Memory B cell (primary cell): ENCODE data around the gene TMEM217.
A peak's percentile ranks its signal among the peaks of the same experiment; 100 is the strongest.

Source experiments
- ATAC-seq: fragments of 150-1000 bp; cut with Tn5 transposase; 2 replicates; pipeline ENCODE4 v1.10.0; 2021; ENCODE audit warnings: low read depth, mild to moderate bottlenecking, moderate library complexity
- DNase-seq, 2 donors: peaks; one replicate each; pipeline ENCODE4 v3.0.0; 2022; ENCODE audit warnings: low spot score in 2 of 2
- H3K27ac Mint-ChIP-seq: one replicate; pipeline ENCODE4 v1.8.0; 2022; ENCODE audit warnings: mild to moderate bottlenecking, moderate library complexity, mixed read lengths
- H3K27me3 Mint-ChIP-seq: one replicate; pipeline ENCODE4 v1.8.0; 2022; ENCODE audit warnings: mixed read lengths
- H3K36me3 Mint-ChIP-seq: one replicate; pipeline ENCODE4 v1.8.0; 2022; ENCODE audit warnings: mild to moderate bottlenecking, mixed read lengths
- H3K4me1 Mint-ChIP-seq: one replicate; pipeline ENCODE4 v1.8.0; 2022; ENCODE audit warnings: mixed read lengths
- H3K4me3 Mint-ChIP-seq: one replicate; pipeline ENCODE4 v1.8.0; 2022; ENCODE audit warnings: mild to moderate bottlenecking, moderate library complexity, mixed read lengths
- H3K9me3 Mint-ChIP-seq: one replicate; pipeline ENCODE4 v1.8.0; 2022; ENCODE audit warnings: mixed read lengths

Gene TMEM217

DNA sequence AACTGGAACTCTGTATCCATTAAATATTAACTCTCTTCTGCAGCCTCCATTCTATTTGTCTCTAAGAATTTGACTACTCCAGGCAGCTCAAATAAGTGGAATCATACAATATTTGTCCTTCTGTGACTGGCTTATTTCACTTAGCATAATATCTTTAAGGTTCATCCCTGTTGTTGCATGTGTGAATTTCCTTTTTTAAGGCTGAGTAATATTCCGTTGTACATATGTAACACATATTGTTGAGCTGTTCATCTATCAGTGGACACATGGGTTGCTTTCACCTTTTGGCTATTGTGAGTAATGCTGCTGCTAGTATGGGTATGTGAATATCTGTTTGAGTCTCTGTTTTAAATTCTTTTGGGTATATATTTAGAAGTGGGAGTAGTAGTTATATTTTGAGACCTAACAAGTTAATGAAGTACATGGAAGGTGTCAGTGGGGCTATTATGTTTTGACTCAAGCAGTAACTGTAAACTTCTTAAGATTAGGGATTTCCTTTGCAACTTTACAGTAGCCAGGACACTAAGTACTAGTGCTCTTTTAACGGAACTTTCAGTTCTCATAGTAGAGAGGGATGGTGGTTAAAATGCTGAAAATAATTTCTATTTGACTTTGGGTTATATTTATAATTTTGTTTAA, 29.7 kb upstream of the TMEM217 start:
- no peak for DNase-seq
- Mint-ChIP-seq H3K36me3 (peaks cover 47% of the 10 kb centered on the region), H3K4me1 (no peaks in the 10 kb centered on the region), H3K4me3 (no peak overlapping the region), H3K9me3 (no peaks in the 10 kb centered on the region), H3K27ac (no peak overlapping the region), H3K27me3 (no peaks in the 10 kb centered on the region)
- ATAC-seq, result no peak

- H3K27ac Mint-ChIP-seq, result no peak overlapping the region
- DNase-seq (no peak), ATAC-seq (peak; percentile 63)
- no peaks in the 10 kb centered on the region for H3K4me1 Mint-ChIP-seq
- H3K4me3 Mint-ChIP-seq, result no peak overlapping the region
- H3K36me3 Mint-ChIP-seq, result peaks cover 43% of the 10 kb centered on the region
- no peaks in the 10 kb centered on the region for H3K9me3 Mint-ChIP-seq
- H3K27me3 Mint-ChIP-seq, result no peaks in the 10 kb centered on the region
These were observed 27.9 kb upstream of the TMEM217 start for GRCh38 chr6:37285861-37286311.

DNA sequence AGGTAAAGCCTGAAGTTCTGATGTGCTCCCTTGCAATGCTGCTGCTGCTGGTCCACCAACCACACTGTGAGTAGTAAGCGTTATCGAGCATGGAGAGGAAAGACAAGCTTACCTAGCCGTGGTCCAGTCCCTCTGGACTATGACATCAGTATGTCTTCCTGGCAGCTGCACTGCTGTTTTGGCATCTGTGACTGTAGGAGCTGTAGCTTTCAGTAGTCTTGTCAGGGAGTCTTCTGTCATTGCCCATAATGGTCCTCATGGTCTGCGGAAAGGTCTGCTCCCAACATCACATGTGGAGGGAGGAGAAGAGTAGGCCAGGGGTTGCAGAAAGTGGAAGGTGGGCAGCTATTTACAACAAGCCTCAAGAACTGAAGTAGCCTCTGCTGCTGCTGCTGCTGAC, 26.8 kb upstream of the TMEM217 start:
- Mint-ChIP-seq H3K27me3 (no peaks in the 10 kb centered on the region), H3K4me1 (peaks cover under 1% of the 10 kb centered on the region), H3K4me3 (no peak overlapping the region), H3K36me3 (peaks cover 45% of the 10 kb centered on the region), H3K27ac (no peak overlapping the region), H3K9me3 (no peaks in the 10 kb centered on the region)
- ATAC-seq (no peak), DNase-seq (no peak)

GRCh38 chr6:37283671-37284151, 25.8 kb upstream of the TMEM217 start:
- Mint-ChIP-seq H3K9me3 (no peaks in the 10 kb centered on the region), H3K27ac (no peak overlapping the region), H3K4me3 (no peak overlapping the region), H3K27me3 (no peaks in the 10 kb centered on the region), H3K36me3 (peaks cover 43% of the 10 kb centered on the region), H3K4me1 (peaks cover 3% of the 10 kb centered on the region)
- ATAC-seq (no peak), DNase-seq (no peak)

- H3K4me3 Mint-ChIP-seq, result no peak overlapping the region
- H3K27ac Mint-ChIP-seq, result no peak overlapping the region
- no peaks in the 10 kb centered on the region for H3K27me3 Mint-ChIP-seq
- no peak for DNase-seq
- ATAC-seq, result no peak
- H3K36me3 Mint-ChIP-seq, result peaks cover 42% of the 10 kb centered on the region
- no peaks in the 10 kb centered on the region for H3K9me3 Mint-ChIP-seq
- peaks cover 3% of the 10 kb centered on the region for H3K4me1 Mint-ChIP-seq
These were observed 25.3 kb upstream of the TMEM217 start for GRCh38 chr6:37283268-37283667.

GRCh38 chr6:37282371-37282770, 24.4 kb upstream of the TMEM217 start:
- H3K27ac Mint-ChIP-seq, result no peak overlapping the region

DNA sequence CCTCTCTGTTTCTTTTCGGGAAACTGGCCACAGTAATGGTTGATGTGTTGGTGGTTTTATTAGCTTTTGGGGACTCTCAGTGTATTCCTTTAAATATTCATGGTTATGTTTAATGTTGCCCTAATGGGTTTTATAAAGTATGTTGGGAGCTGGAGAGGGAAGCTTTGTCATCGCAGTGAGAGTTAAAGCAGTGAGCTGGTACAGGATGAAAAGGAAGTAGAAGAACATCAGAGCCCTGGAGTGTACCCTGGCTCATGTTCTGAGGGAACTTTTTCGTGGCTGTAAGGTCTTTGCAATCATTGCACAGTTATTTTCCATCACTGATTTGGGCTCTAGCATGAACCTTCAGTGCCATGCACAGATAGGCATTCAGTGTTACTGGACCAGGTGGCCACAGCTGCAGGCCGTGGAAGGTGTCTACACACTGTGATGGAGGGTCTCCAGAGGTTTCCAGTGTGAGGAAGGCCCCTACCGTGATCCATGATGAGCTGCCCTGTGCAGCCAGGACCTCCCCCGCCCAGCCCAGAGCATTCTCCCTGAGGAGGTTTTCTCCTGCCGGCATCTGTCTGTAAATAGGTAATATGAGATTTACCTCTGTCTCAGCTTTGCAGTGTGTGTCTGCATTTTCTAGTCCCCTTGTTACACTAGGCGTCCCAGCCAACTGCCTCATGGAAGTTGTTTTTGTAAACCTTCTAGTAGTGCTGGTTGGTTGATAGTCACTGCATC, 22.4 kb upstream of the TMEM217 start:
- peaks cover 14% of the 10 kb centered on the region for H3K4me1 Mint-ChIP-seq
- no peaks in the 10 kb centered on the region for H3K27me3 Mint-ChIP-seq
- H3K27ac Mint-ChIP-seq, result no peak overlapping the region
- no peaks in the 10 kb centered on the region for H3K9me3 Mint-ChIP-seq
- DNase-seq (no peak), ATAC-seq (no peak)
- no peak overlapping the region for H3K4me3 Mint-ChIP-seq
- H3K36me3 Mint-ChIP-seq, result peaks cover 32% of the 10 kb centered on the region

More at GRCh38 chr6:37282371-37282770, 24.4 kb upstream of the TMEM217 start:
- ATAC-seq, result no peak
- DNase-seq, result no peak
- Mint-ChIP-seq H3K4me3 (no peak overlapping the region), H3K4me1 (peaks cover 3% of the 10 kb centered on the region), H3K9me3 (no peaks in the 10 kb centered on the region), H3K27me3 (no peaks in the 10 kb centered on the region), H3K36me3 (peaks cover 36% of the 10 kb centered on the region)

DNA sequence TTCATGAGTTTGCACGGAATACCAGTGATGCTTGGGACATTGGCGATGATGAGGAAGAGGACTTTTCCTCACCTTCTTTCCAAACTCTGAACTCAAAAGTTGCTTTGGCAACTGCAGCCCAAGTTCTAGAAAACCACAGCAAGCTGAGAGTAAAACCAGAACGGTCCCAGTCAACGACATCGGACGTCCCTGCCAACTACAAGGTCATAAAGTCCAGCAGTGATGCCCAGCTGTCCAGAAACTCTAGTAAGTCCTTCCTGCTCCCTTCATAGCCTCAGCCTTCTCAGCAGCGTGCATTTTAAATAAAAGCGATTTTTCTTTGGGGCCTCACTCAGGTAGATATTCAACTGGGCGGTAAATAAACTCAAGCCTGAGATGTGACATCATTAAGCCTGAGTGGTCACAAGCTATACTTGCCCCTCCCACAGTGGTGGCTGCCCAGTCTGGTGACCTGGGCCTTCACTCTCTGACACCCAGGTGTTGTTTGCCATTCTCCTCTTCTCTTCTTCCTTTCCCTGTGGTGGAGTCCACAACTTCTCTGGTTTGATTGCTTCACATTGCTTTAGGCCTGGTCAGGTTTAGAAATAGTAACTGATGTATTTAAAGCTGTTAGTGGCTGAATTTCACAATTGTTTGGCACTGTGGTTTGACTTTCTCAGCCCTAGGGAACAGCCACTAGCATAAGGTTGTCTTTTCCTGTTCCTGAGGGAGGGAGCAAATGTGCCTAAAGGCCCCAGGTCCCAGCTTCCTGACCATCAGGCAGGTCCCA, 21.6 kb upstream of the TMEM217 start:
- H3K4me3 Mint-ChIP-seq, result no peak overlapping the region
- H3K27ac Mint-ChIP-seq, result no peak overlapping the region

GRCh38 chr6:37277001-37277409, 19.1 kb upstream of the TMEM217 start:
- Mint-ChIP-seq H3K4me3 (no peak overlapping the region), H3K36me3 (peaks cover 20% of the 10 kb centered on the region), H3K27ac (peak overlapping the region; percentile 77), H3K27me3 (no peaks in the 10 kb centered on the region), H3K4me1 (peaks cover 21% of the 10 kb centered on the region), H3K9me3 (no peaks in the 10 kb centered on the region)
- DNase-seq (no peak), ATAC-seq (no peak)

More for the DNA sequence above, 21.6 kb upstream of the TMEM217 start:
- Mint-ChIP-seq H3K9me3 (no peaks in the 10 kb centered on the region), H3K4me1 (peaks cover 17% of the 10 kb centered on the region), H3K36me3 (peaks cover 29% of the 10 kb centered on the region), H3K27me3 (no peaks in the 10 kb centered on the region)
- ATAC-seq (no peak), DNase-seq (no peak)

DNA sequence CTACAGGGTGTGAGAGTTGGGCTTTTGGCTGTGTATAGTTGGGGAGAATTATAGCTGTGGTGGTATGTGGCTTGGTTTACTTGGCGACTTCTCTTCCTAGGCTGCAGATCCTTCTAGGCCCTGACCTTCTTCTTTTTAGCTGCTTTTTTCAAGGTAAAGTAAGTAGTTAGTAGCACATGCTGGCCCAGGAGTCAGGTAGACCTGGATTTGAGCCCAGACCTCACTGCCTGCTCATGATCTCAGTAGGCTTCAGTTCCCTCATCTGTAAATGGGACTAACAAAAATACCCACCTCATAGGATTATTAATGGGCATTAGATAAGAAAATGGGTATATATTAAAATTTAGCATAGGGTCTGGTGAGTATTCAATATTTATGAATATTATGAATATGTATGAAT, 17.4 kb upstream of the TMEM217 start:
- peaks cover 22% of the 10 kb centered on the region for H3K4me1 Mint-ChIP-seq
- H3K36me3 Mint-ChIP-seq, result peaks cover 23% of the 10 kb centered on the region
- H3K27ac Mint-ChIP-seq, result no peak overlapping the region
- H3K4me3 Mint-ChIP-seq, result no peak overlapping the region
- H3K27me3 Mint-ChIP-seq, result no peaks in the 10 kb centered on the region
- H3K9me3 Mint-ChIP-seq, result no peaks in the 10 kb centered on the region
- no peak for ATAC-seq
- DNase-seq, result no peak

DNA sequence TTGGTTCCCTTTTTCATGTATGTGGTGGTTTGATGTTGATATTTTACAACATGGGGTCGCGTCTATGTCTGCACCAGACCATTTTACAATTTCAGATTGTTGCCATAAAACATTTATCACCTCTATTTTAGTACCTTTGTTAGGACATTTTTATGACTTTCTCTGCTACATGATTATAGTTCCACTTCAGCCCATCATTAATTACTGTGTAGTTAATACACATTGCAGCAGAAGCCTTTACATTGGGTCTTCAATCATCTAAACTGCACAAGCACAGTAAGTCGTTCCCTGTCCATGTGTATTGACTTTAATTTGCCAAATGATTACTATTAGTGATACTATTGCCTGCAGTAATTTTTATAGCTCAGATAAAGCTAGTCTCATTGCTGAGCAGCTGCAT, 15.7 kb upstream of the TMEM217 start:
- Mint-ChIP-seq H3K4me3 (no peak overlapping the region), H3K4me1 (peaks cover 23% of the 10 kb centered on the region), H3K36me3 (peaks cover 18% of the 10 kb centered on the region), H3K27ac (no peak overlapping the region), H3K9me3 (no peaks in the 10 kb centered on the region), H3K27me3 (no peaks in the 10 kb centered on the region)
- ATAC-seq, result no peak
- DNase-seq, result no peak

DNA sequence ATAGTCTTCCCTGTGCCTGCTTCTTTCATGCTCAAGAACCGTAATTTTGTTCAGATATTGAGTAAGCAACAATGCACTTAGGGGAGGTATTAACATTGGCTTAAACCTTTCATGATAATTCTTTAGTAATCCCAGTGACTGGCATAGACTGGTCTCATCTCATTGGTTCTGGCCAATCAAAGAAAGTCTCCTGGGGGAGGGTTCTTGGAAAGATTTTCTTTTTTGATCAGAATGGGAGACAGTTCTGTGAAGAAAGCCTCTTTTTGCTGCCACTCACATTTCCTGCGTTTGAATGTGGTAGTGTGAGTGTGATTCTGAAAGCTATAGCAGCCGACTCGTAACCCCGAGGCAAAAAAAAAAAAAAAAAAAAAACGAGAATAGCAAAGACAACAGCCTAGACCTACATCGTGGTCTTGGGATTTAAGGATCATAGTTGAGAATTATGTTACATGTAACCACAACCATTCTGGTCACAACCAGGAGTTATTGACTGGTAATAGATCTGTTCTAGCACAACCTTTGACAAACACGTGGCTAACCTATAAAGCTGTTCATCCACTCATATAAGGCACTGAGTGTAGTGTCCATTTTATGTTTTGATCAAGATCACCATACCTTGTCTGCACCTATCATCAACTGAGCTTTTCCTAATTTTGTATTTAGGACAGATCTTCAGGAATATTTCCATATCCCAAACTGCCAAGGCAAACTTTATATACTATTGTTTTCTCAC, 15.1 kb upstream of the TMEM217 start:
- ATAC-seq (no peak), DNase-seq (no peak)
- H3K9me3 Mint-ChIP-seq, result no peaks in the 10 kb centered on the region
- peaks cover 23% of the 10 kb centered on the region for H3K4me1 Mint-ChIP-seq
- H3K4me3 Mint-ChIP-seq, result no peak overlapping the region
- H3K36me3 Mint-ChIP-seq, result peaks cover 22% of the 10 kb centered on the region
- no peak overlapping the region for H3K27ac Mint-ChIP-seq
- H3K27me3 Mint-ChIP-seq, result no peaks in the 10 kb centered on the region

DNA sequence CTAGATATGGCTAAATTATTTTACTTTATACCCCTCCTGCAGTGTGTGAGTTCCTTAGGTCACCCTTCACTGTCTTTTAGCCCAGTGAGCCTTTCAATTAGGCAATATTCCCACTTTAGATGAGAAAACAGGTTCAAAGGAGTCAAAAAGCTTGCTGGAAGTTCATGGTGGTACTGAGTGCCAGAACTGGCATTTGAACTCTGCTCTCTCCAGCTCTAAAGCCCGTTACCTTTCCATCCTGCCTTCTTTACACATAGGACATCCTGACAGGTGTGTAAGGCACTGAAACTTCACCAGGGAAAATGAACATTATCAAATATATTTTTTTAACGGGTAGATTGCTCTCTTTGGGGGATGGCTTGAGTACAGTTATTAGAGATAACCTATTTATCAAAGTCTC, 11.2 kb upstream of the TMEM217 start:
- Mint-ChIP-seq H3K27me3 (no peaks in the 10 kb centered on the region), H3K4me1 (peaks cover 16% of the 10 kb centered on the region), H3K27ac (no peak overlapping the region), H3K4me3 (no peak overlapping the region), H3K36me3 (peaks cover 17% of the 10 kb centered on the region), H3K9me3 (no peaks in the 10 kb centered on the region)
- no peak for DNase-seq
- no peak for ATAC-seq

- Mint-ChIP-seq H3K9me3 (no peaks in the 10 kb centered on the region), H3K36me3 (peaks cover 14% of the 10 kb centered on the region), H3K4me1 (peaks cover 19% of the 10 kb centered on the region), H3K27ac (no peak overlapping the region), H3K27me3 (no peaks in the 10 kb centered on the region), H3K4me3 (no peak overlapping the region)
- DNase-seq, result no peak
- ATAC-seq, result no peak
These were observed 7.9 kb upstream of the TMEM217 start for GRCh38 chr6:37265860-37266259.
